Measurements from ENCODE around the gene ATG2B. TPM values are rescaled to one million over a fixed set of nuclear protein-coding genes. Genes with fewer than 3 reads are reported as not detected.

The ATG2B gene
- total and polyA plus RNA-seq, 2 donors (not counting 3 experiments of a cell fraction or from before 2014, with no cell fraction given), result 5.9 to 17.8 TPM

DNA sequence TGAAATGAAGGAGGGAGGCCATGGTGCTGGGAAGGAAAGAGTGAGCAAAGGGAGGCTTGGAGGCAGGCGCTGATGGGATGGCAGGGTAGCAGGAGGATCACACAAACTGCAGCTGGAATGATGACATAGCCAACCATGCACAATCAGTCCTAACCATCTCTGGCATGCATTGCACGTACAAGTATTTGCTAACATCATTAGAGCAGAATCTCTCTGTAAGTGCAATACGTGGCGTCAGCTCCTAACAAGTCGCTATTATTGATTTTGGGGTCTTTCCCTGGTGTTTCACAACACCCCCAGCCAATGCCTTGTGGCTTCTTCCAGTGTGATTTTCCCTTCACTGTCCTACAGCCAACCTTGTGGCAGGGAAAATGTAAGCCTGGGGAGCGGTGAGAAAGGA lies 88.6 kb downstream of the ATG2B start:
- Histone ChIP-seq H2AFZ (ENCODE audit: low read depth, low read length) (no peak overlapping the region), H3K9ac (replicated peaks; ENCODE audit: extremely low read depth, insufficient read depth, low read length) (no peak overlapping the region), H4K20me1 (replicated peaks; ENCODE audit: control insufficient read depth, extremely low read depth, insufficient read depth, low read length) (no peaks in the 10 kb centered on the region), H3K4me1 (ENCODE audit: control insufficient read depth, extremely low read depth, insufficient read depth, low read length) (no peaks in the 10 kb centered on the region), H3K79me2 (ENCODE audit: control insufficient read depth, insufficient read depth, low read length) (no peaks in the 10 kb centered on the region), H3K9me3 (replicated peaks; ENCODE audit: control insufficient read depth, insufficient read depth, low read length) (no peaks in the 10 kb centered on the region), H3K27ac (ENCODE audit: insufficient read depth, low read depth, low read length) (no peak overlapping the region), H3K27me3 (ENCODE audit: control insufficient read depth in 2 of 2, insufficient read depth in 2 of 2, low read length in 2 of 2) (no peaks in the 10 kb centered on the region), H3K9me1 (replicated peaks; ENCODE audit: control insufficient read depth, extremely low read depth, insufficient read depth, low read length) (no peaks in the 10 kb centered on the region), H3K4me3 (replicated peaks in 1 of 3; ENCODE audit: insufficient read depth in 1 of 3, low read depth in 1 of 3, low read length in 3 of 3) (no peak overlapping the region), H3K4me2 (ENCODE audit: insufficient read depth, low read length) (no peak overlapping the region), H3K36me3 (ENCODE audit: control insufficient read depth in 2 of 2, extremely low read depth in 1 of 2, insufficient read depth in 2 of 2, low read length in 2 of 2) (no peaks in the 10 kb centered on the region)
- dilution Hi-C loops (cut with MboI; ENCODE audit: extremely low pct_ligation_motif_present, low sequenced_read_pairs), result no loop called here
- CTCF ChIA-PET, result interaction anchor here (0.7 to 4.1 kb wide), 13 partner anchors 12 to 746 kb away, joined by 3 to 42 read pairs (median 4); no protein-coding TSS in a partner anchor
- TF ChIP-seq JUN (IDR thresholded peaks at IDR 0.05; ENCODE audit: borderline replicate concordance, insufficient read depth, insufficient read length, low read depth) (no peak), MYC (IDR thresholded peaks at IDR 0.05; ENCODE audit: low read depth, low read length) (no peak), GATA2 (IDR thresholded peaks at IDR 0.05; ENCODE audit: insufficient read depth, insufficient read length, low read depth, low read length) (no peak), POLR2AphosphoS5 (IDR thresholded peaks at IDR 0.05; ENCODE audit: insufficient read depth, low read depth, low read length) (no peak), EZH2 (IDR thresholded peaks at IDR 0.05; ENCODE audit: borderline replicate concordance, low read depth, low read length, severe bottlenecking) (no peak)
- TF ChIP-seq, protein P1, sequence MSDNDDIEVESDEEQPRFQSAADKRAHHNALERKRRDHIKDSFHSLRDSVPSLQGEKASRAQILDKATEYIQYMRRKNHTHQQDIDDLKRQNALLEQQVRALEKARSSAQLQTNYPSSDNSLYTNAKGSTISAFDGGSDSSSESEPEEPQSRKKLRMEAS (IDR thresholded peaks at IDR 0.05; ENCODE audit: insufficient read depth, insufficient read length), result no peak
- TF ChIP-seq, protein P2, sequence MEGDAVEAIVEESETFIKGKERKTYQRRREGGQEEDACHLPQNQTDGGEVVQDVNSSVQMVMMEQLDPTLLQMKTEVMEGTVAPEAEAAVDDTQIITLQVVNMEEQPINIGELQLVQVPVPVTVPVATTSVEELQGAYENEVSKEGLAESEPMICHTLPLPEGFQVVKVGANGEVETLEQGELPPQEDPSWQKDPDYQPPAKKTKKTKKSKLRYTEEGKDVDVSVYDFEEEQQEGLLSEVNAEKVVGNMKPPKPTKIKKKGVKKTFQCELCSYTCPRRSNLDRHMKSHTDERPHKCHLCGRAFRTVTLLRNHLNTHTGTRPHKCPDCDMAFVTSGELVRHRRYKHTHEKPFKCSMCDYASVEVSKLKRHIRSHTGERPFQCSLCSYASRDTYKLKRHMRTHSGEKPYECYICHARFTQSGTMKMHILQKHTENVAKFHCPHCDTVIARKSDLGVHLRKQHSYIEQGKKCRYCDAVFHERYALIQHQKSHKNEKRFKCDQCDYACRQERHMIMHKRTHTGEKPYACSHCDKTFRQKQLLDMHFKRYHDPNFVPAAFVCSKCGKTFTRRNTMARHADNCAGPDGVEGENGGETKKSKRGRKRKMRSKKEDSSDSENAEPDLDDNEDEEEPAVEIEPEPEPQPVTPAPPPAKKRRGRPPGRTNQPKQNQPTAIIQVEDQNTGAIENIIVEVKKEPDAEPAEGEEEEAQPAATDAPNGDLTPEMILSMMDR (IDR thresholded peaks at IDR 0.05; ENCODE audit: extremely low read depth in 1 of 2, insufficient read depth in 1 of 2, low read depth in 1 of 2, low read length in 2 of 2), result no peak
- FAIRE-seq, result no peak
- DNase-seq (ENCODE audit: low read depth, low spot score), result no peak
- intact Hi-C loops (cut with micrococcal nuclease), result loop anchor here (2.0 kb wide), 1 partner anchor 70 kb away; the partner anchor contains the start of gene BDKRB2
- no TSS peak for BruUV-seq (replicated peaks)
- POLR2A ChIA-PET, result no interaction called here

Measured in endothelial cell of umbilical vein (primary cell).